GM19043 (cell line): Measurements from ENCODE around the gene ZNF611.
"Not testable (repeated sequence)": the region's sequence is repeated elsewhere in the genome, so short reads cannot be mapped to it uniquely, and the experiment has no call there.

Experiments
- ATAC-seq: cut with Tn5 transposase; IDR thresholded peaks from one replicate; pipeline ENCODE4 v1.9.1; 2021; ENCODE audit warnings: low read depth; ENCODE audit not compliant: unreplicated experiment

The ZNF611 gene

DNA sequence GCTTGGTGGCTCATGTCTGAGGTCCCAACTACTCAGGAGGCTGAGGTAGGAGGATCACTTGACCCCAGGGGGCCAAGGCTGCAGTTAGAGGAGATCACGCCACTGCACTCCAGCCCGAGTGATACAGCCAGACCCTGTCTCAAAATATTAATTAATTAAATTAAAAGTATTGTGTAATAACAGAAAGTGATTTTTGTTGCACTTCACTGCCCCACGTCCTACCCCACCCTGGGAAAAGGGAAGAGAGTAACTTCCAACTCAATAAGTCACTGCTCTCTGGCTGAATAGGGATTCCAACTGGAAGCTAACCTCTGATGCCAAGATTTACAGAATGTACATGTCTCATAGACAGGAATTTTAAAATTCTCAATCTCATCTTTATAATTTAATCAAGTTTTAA is 47.2 kb downstream of the ZNF611 start:
- no peak for ATAC-seq

DNA sequence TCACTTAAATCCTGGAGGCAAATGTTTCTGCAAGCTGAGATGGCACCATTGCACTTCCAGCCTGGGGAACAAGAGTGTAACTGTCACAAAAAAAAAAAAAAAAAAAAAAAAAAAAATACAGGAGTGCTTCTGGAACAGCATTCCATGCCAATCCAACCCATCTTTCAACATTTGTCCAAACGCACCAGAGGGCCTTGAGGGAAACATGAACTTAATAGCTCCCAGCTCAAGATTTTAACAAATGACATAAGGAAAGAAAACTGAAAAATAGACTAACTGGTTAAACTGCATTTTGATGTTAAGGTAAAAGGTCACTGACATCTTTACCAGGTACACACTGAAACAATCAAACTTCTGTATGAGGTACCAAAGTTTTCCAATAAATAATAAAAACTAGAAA is 49.0 kb downstream of the ZNF611 start:
- ATAC-seq: no peak

DNA sequence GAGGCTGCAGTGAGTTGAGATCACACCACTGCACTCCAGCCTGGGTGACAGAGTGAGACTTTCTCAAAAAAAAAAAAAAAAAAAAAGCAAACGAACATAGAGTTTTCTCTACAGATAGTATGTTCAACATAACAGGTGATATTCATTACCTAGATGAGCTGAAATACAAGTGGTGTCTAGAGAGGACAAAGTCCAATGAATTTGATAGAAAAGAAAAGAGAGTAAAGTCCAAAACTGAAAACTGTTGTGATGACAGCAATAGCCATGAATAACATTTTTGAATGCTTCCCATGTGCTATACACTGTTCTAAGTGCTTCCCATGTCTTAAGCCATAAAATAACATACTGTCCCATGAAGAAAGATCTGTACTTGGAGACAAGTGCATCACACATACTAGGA is 53.6 kb downstream of the ZNF611 start:
- ATAC-seq: not testable (repeated sequence)

DNA sequence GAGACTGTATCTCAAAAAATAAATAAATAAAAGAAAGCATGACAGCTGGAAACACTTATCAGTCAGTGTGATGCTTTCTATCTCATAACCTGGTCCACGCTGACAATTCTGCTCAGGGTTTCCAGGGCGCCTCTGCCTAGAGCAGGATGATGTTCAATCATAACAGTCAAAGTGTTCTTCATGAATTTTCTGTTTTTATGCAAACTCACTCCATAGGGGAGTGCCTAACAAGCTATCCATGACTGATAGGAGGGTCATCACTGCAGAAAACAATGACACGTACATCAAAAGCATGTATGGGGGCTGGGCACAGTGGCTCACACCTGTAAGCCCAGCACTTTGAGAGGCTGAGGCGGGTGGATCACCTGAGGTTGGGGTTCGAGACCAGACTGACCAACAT is 55.2 kb downstream of the ZNF611 start:
- no peak for ATAC-seq

GRCh38 chr19:52675239-52675638 is 59.6 kb downstream of the ZNF611 start:
- not testable (repeated sequence) for ATAC-seq

GRCh38 chr19:52673014-52673413 is 61.8 kb downstream of the ZNF611 start:
- no peak for ATAC-seq

DNA sequence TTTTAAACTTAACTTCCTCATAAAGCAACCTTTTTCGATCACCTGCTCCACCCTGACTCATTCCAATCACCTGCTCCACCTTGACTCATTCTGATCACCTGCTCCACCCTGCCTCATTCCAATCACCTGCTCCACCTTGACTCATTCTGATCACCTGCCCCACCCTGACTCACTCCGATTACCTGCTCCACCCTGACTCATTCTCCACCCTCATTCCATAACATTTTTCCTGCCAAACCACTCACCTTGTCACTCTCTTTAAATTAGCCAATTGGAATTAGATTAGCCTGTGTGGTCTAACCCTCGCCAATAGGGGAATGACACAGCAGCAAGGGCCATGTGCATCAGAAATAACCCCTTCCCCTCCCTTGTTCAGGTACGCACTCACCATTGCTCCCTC is 64.8 kb downstream of the ZNF611 start:
- no peak for ATAC-seq

DNA sequence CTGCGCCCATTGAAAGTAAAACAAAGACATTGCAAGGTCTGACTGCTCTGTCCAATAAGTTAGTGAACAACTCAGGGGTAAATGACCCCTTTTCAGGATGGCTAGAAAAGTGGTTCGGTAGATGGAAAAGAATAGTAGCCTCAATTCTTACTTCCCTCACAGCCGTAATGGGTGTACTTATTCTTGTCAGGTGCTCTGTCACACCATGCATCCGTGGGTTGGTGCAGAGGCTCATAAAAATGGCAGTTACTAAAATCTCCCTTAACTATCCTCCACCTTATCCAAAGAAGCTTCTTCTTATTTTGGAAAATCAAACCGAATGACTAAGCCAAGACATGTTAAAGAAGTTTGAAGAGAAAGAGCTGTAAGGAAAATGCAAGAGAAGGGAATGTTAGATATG is 65.3 kb downstream of the ZNF611 start:
- no peak for ATAC-seq

GRCh38 chr19:52667972-52668371 is 66.9 kb downstream of the ZNF611 start:
- no peak for ATAC-seq

DNA sequence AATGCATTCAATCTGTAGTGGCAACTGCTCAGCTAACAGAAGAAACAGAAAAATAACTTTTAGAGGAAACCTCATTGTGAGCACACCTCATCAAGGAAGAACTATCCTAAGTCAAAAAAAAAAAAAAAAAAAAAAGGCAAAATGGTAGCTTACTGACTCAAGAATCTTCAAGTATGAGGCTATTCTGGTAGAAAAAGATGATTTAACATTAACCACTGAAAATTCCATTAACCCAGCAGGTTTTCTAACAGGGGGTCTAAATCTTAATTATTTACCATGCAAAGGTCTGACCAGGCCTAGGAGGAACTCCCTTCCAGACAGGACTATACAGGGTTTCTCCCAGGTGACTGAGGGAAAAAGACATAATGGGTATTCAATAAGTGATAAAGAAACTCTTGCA is 68.3 kb downstream of the ZNF611 start:
- no peak for ATAC-seq

DNA sequence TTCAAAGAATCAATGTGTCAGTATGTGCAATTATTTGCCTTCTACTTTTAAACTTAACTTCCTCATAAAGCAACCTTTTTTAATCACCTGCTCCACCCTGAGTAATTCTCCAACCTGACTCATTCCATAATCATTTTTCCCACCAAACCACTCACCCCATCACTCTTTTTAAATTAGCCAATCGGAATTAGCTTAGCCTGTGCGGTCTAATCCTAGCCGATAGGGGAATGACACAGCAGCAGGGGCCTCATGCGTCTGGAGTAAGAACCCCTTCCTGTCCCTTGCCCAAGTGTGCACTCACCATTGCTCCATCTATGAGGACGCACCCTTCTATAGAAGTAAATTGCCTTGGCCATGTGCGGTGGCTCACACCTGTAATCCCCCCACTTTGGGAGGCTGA is 69.3 kb downstream of the ZNF611 start:
- ATAC-seq: no peak

- ATAC-seq: no peak
Observed at GRCh38 chr19:52665027-52665426, 69.8 kb downstream of the ZNF611 start.

GRCh38 chr19:52664461-52664860 is 70.4 kb downstream of the ZNF611 start:
- no peak for ATAC-seq

- no peak for ATAC-seq
Observed at GRCh38 chr19:52662631-52663030, 72.2 kb downstream of the ZNF611 start.

DNA sequence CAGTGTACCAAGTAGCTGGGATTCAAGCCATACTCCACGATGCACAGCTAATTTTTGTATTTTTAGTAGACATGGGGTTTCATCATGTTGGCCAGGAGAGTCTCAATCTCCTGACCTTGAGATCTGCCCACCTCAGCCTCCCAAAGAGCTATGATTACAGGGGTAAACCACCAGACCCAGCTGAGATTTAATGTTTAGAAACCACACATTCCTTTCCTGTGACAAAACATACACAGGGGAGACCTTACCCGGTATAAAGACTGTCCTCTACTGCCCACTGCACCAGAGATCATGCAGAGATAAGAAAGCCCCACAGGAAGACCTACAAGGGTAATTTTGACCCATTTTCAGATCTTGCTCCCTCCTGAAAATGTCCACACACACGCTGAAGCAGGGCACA is 73.9 kb downstream of the ZNF611 start:
- no peak for ATAC-seq

DNA sequence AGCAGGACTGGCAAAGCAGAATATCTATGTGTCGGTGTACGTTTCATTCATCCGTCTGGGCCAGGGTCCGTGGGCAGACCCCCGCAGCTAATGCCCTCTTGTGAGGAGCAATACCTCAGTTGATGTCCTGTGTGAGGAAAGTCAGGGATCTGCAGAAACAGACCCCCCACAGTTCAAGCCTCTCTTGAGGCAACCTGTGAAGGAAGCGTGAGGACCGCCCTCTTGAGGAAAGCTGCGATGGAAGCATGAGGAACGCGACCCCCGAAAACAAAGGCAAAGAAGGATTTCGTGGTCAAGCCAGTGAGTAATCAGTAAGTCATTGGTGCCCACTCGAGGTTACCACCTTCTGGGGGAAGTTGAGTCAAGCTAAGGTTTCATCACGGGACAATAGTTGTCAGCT is 75.8 kb downstream of the ZNF611 start:
- no peak for ATAC-seq

DNA sequence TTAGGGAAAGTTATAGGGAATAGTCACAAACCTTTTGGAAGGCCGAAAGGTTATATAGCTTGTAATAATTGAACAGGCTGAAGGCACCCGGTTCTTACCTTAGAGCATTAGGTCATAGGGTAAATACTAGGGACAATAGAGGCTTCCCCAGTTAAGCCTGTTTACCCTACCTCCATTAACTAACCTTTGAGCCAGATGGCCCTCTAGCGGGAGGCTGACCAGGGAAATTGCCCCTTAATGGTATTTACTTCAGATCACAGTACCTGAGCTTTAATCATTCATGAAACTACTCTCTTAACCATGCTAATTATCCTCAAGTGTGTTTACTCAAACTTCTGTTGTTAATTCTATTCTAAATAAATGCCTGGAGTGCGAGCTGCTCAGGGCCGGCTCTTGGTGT is 76.2 kb downstream of the ZNF611 start:
- ATAC-seq: no peak

DNA sequence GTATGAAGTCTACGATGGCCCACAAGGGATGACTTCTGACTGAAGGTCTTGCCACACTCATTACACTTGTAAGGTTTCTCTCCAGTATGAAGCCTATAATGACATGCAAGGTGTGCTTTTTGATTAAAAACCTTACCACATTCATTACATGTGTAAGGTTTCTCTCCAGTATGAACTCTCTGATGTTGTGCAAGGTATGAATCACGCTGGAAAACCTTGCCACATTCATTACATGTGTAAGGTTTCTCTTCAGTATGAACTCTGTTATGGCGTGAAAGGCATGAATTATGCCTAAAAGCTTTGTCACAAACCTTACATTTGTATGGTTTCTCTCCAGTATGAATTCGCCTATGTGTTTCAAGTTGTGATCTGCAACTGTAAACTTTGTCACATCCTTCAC is 81.7 kb downstream of the ZNF611 start:
- ATAC-seq: no peak
